H1 (cell line): Measurements from ENCODE around the gene TBCE. TPM values are rescaled to one million over a fixed set of nuclear protein-coding genes. Genes with fewer than 3 reads are reported as not detected.

Source experiments
- CTCF ChIA-PET: fragments of 300-600 bp; sonication (Branson Sonifier 250); formaldehyde crosslinking; loops from one replicate; lab custom pipeline; 2021; ENCODE audit not compliant: partially characterized antibody; lab: Charles Lee
- POLR2A ChIA-PET: fragments of 300-600 bp; sonication (Branson Sonifier 250); formaldehyde crosslinking; loops from one replicate; lab custom pipeline; 2021; ENCODE audit warnings: inconsistent platforms; ENCODE audit not compliant: partially characterized antibody; lab: Charles Lee
- DNase-seq, 2 experiments: peaks; one replicate each; pipeline versions ENCODE4 v3.0.0 to v3.0.0-alpha.2; 2010 to 2022; ENCODE audit warnings: low spot score in 2 of 2, low read depth in 1 of 2, mixed read lengths in 1 of 2
- FAIRE-seq: peaks from 2 replicates; lab custom pipeline; 2011; peaks lifted over from hg19 to GRCh38; lab: Jason Lieb, UNC
- H2AFZ ChIP-seq: 2 replicates; pipeline ENCODE4 v1.8.1; 2012; ENCODE audit warnings: low read length, inconsistent platforms
- H2AK5ac ChIP-seq: 2 replicates; pipeline ENCODE4 v1.6.1; 2013; ENCODE audit warnings: low read depth, low read length
- H2BK120ac ChIP-seq: replicated peaks from 2 replicates; pipeline ENCODE3; 2013; ENCODE audit warnings: low read depth, low read length, inconsistent platforms
- H2BK12ac ChIP-seq: 2 replicates; pipeline ENCODE4 v1.6.1; 2013; ENCODE audit warnings: low read depth, low read length
- H2BK15ac ChIP-seq: 2 replicates; pipeline ENCODE4 v1.6.1; 2013; ENCODE audit warnings: low read length
- H2BK20ac ChIP-seq: 2 replicates; pipeline ENCODE4 v1.6.1; 2013; ENCODE audit warnings: low read length
- H2BK5ac ChIP-seq: 2 replicates; pipeline ENCODE4 v1.6.1; 2013; ENCODE audit warnings: low read depth, low read length
- H3K14ac ChIP-seq: 2 replicates; pipeline ENCODE4 v1.6.1; 2013; ENCODE audit warnings: inconsistent platforms; ENCODE audit not compliant: insufficient read length
- H3K18ac ChIP-seq: 2 replicates; pipeline ENCODE4 v1.6.1; 2013; ENCODE audit warnings: low read length; ENCODE audit errors: extremely low read depth
- H3K23ac ChIP-seq: 2 replicates; pipeline ENCODE4 v1.6.1; 2013; ENCODE audit warnings: inconsistent platforms; ENCODE audit not compliant: insufficient read length
- H3K23me2 ChIP-seq: 2 replicates; pipeline ENCODE4 v1.6.1; 2013; ENCODE audit warnings: low read depth, low read length
- H3K27ac ChIP-seq: 2 replicates; pipeline ENCODE4 v1.6.1; 2011; ENCODE audit warnings: low read depth, low read length, inconsistent platforms
- H3K27me3 ChIP-seq, 4 experiments: replicated peaks in 1 of 4; 1 replicate in 1 of 4; 2 replicates in 3 of 4; pipeline versions ENCODE4 v1.6.1 to v1.8.1; 2011 to 2013; ENCODE audit warnings: low read length in 3 of 4, mild to moderate bottlenecking in 3 of 4, inconsistent platforms in 2 of 4, mixed read lengths in 2 of 4, moderate library complexity in 1 of 4; ENCODE audit not compliant: control insufficient read depth in 3 of 4, insufficient read depth in 3 of 4; ENCODE audit errors: extremely low read depth in 1 of 4
- H3K36me3 ChIP-seq, 4 experiments: 2 replicates each; pipeline versions ENCODE4 v1.6.1 to v1.8.1; 2011 to 2013; ENCODE audit warnings: mild to moderate bottlenecking in 4 of 4, low read length in 3 of 4, moderate library complexity in 2 of 4, control low read depth in 1 of 4, inconsistent platforms in 1 of 4; ENCODE audit not compliant: insufficient read depth in 4 of 4, control insufficient read depth in 2 of 4
- H3K4ac ChIP-seq: replicated peaks from 2 replicates; pipeline ENCODE3; 2013; ENCODE audit warnings: low read length, low read depth, mixed read lengths, inconsistent platforms; ENCODE audit not compliant: insufficient read length
- H3K4me1 ChIP-seq, 4 experiments: replicated peaks in 1 of 4; 1 replicate in 1 of 4; 2 replicates in 3 of 4; pipeline versions ENCODE4 v1.6.1 to v1.8.1; 2011 to 2013; ENCODE audit warnings: low read length in 3 of 4, inconsistent platforms in 2 of 4, mixed read lengths in 1 of 4; ENCODE audit not compliant: insufficient read depth in 4 of 4, control insufficient read depth in 3 of 4
- H3K4me2 ChIP-seq, 2 experiments: 2 replicates each; pipeline versions ENCODE4 v1.6.1 to v1.8.1; 2011 to 2013; ENCODE audit warnings: low read depth in 2 of 2, low read length in 2 of 2, control low read depth in 1 of 2, inconsistent platforms in 1 of 2, mild to moderate bottlenecking in 1 of 2; ENCODE audit not compliant: insufficient read depth in 1 of 2
- H3K4me3 ChIP-seq, 4 experiments: fragments of 200-600, 300-600 bp in 1 of 4; sonication (generic), shearing (Covaris generic), sonication (Bioruptor Twin) in 1 of 4; 2 replicates each; pipeline versions ENCODE4 v1.5.1 to v1.8.1; 2011 to 2016; ENCODE audit warnings: low read length in 4 of 4, low read depth in 3 of 4, control low read depth in 2 of 4, inconsistent platforms in 2 of 4, mild to moderate bottlenecking in 2 of 4, mixed read lengths in 1 of 4, moderate library complexity in 1 of 4; ENCODE audit not compliant: insufficient read depth in 2 of 4; ENCODE audit errors: extremely low read depth in 1 of 4
- H3K56ac ChIP-seq: replicated peaks from 2 replicates; pipeline ENCODE3; 2013; ENCODE audit warnings: low read depth, mild to moderate bottlenecking, mixed read lengths, low read length, inconsistent platforms; ENCODE audit not compliant: insufficient read length
- H3K79me1 ChIP-seq: 2 replicates; pipeline ENCODE4 v1.6.1; 2013; ENCODE audit warnings: low read depth, low read length, control low read depth
- H3K79me2 ChIP-seq, 2 experiments: 2 replicates each; pipeline versions ENCODE4 v1.6.1 to v1.8.1; 2012 to 2013; ENCODE audit warnings: low read length in 2 of 2, mild to moderate bottlenecking in 2 of 2, inconsistent platforms in 1 of 2; ENCODE audit not compliant: insufficient read depth in 2 of 2, control insufficient read depth in 1 of 2
- H3K9ac ChIP-seq, 4 experiments: replicated peaks in 1 of 4; 1 replicate in 1 of 4; 2 replicates in 3 of 4; pipeline versions ENCODE4 v1.6.1 to v1.8.1; 2011 to 2013; ENCODE audit warnings: low read depth in 3 of 4, low read length in 3 of 4, control low read depth in 2 of 4, mild to moderate bottlenecking in 2 of 4, moderate library complexity in 2 of 4, inconsistent platforms in 1 of 4; ENCODE audit errors: extremely low read depth in 1 of 4
- H3K9me3 ChIP-seq, 2 experiments: 2 replicates each; pipeline versions ENCODE4 v1.6.1 to v1.8.1; 2012 to 2013; ENCODE audit warnings: mild to moderate bottlenecking in 2 of 2, moderate library complexity in 2 of 2, control low read depth in 1 of 2, inconsistent platforms in 1 of 2, low read depth in 1 of 2, low read length in 1 of 2, mixed read lengths in 1 of 2; ENCODE audit not compliant: insufficient read depth in 2 of 2
- H4K20me1 ChIP-seq, 2 experiments: replicated peaks in 1 of 2; 2 replicates each; pipeline versions ENCODE3 to v1.8.1; 2011 to 2013; ENCODE audit warnings: inconsistent platforms in 2 of 2, low read length in 2 of 2, mild to moderate bottlenecking in 1 of 2; ENCODE audit not compliant: insufficient read depth in 2 of 2, control insufficient read depth in 1 of 2
- H4K5ac ChIP-seq: 2 replicates; pipeline ENCODE4 v1.6.1; 2013; ENCODE audit warnings: low read length, low read depth, mixed read lengths, inconsistent platforms; ENCODE audit not compliant: insufficient read length
- H4K8ac ChIP-seq: 2 replicates; pipeline ENCODE4 v1.8.0; 2013; ENCODE audit warnings: mild to moderate bottlenecking, moderate library complexity, low read length, inconsistent platforms; ENCODE audit not compliant: insufficient read depth; ENCODE audit errors: extremely low read depth
- H4K91ac ChIP-seq: replicated peaks from 2 replicates; pipeline ENCODE3; 2013; ENCODE audit warnings: low read length, mixed read lengths, inconsistent platforms; ENCODE audit not compliant: insufficient read length
- POLR2AphosphoS5 ChIP-seq: IDR thresholded peaks from 2 replicates; pipeline ENCODE4 v1.6.1; 2011; ENCODE audit warnings: low read depth, low read length
- RBBP5 ChIP-seq: IDR thresholded peaks from 2 replicates; pipeline ENCODE4 v1.7.1; 2012; ENCODE audit warnings: low read depth, mild to moderate bottlenecking, inconsistent platforms, low read length, moderate library complexity, borderline replicate concordance
- WGBS, 2 experiments: shearing (Covaris generic) in 1 of 2; methylation state at CpG; one replicate each; pipeline versions ENCODE4 v1.1.6 to v1.1.7; 2013 to 2015; ENCODE audit warnings: low lambda C conversion rate in 2 of 2, mixed read lengths in 2 of 2, inconsistent platforms in 1 of 2, low coverage in 1 of 2, missing lambda C conversion rate in 1 of 2; ENCODE audit not compliant: insufficient replicate concordance in 2 of 2, insufficient coverage in 1 of 2, insufficient read length in 1 of 2; ENCODE audit errors: extremely low coverage in 1 of 2, missing lambda C conversion rate in 1 of 2; 5-methylcytosine and 5-hydroxymethylcytosine counted together
- polyA plus RNA-seq, 7 experiments: library from polyadenylated mRNA; depleted of rRNA in 3 of 7; stranded (reverse) in 5 of 7; unstranded in 2 of 7; fragments of >200 nt in 5 of 7; fragments of 200-250 nt in 2 of 7; gene quantifications; 1 replicate in 5 of 7; 2 replicates in 1 of 7; 4 replicates in 1 of 7; pipeline versions ENCODE4 v1.2.1 to v1.2.3, GENCODE V29; 2011 to 2013; ENCODE audit warnings: missing spikeins in 2 of 7, mixed read lengths in 2 of 7
- total RNA-seq: library from RNA; stranded (reverse); fragmentation: NEBNext Ultra II Directional; extraction: Animal tissue kit (Norgen Biotek cat#: 25700); gene quantifications from 2 replicates; pipeline ENCODE4 v1.2.1, GENCODE V29; 2021
- TF ChIP-seq, protein P1 (sequence below): IDR thresholded peaks from 2 replicates; pipeline ENCODE4 v1.6.1; 2012; ENCODE audit warnings: inconsistent platforms

Gene TBCE
- total and polyA plus RNA-seq, 2 of the 8 experiments (the other 6 are each of a cell fraction or from before 2014, with no cell fraction given), result 22.7 to 42.9 TPM

DNA sequence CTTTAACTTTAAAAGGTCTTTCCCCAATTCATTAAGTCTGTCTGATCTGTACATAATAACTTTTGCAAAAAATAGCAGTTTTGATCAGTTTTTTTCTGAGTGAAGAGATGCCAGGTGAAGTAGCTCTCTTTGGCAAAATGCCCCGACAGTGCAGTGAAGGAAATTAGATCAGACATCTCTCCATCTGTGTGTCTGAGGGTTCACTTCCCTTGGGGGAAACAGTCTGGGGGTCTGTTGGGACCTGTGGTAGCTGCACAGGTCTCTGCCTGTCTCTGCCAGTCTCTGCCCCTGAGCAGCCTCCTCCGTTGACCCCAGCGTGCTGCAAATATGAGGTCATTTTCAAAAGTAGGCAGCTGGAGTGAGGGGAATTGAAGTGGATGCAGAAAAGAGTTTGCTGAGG, 54.5 kb downstream of the TBCE start:
- no peaks in the 10 kb centered on the region for H3K36me3 ChIP-seq

More for the DNA sequence above, 54.5 kb downstream of the TBCE start:
- no peaks in the 10 kb centered on the region for H3K23me2 ChIP-seq
- no peak overlapping the region for H3K4ac ChIP-seq
- H3K4me1 ChIP-seq, result no peaks in the 10 kb centered on the region
- H3K23ac ChIP-seq, result no peak overlapping the region
- H3K56ac ChIP-seq, result no peak overlapping the region
- H2BK15ac ChIP-seq, result no peak overlapping the region
- H3K27me3 ChIP-seq, result no peaks in the 10 kb centered on the region
- no peak overlapping the region for H4K8ac ChIP-seq
- no peak overlapping the region for H2AK5ac ChIP-seq
- no peaks in the 10 kb centered on the region for H3K9me3 ChIP-seq
- no peak overlapping the region for H4K5ac ChIP-seq
- FAIRE-seq (no peak), DNase-seq (no peak)
- no peak overlapping the region for H3K4me3 ChIP-seq
- ChIA-PET POLR2A (interaction anchor here (0.7 kb wide), 1 partner anchor 1033 kb away, joined by 3 read pairs; no protein-coding TSS in a partner anchor), CTCF (interaction anchor here (0.6 kb wide), 1 partner anchor 225 kb away, joined by 4 read pairs; no protein-coding TSS in a partner anchor)
- H2AFZ ChIP-seq, result no peak overlapping the region
- H3K9ac ChIP-seq, result no peak overlapping the region
- no peak overlapping the region for H3K27ac ChIP-seq
- peaks cover 11% of the 10 kb centered on the region for H3K79me1 ChIP-seq
- no peak overlapping the region for H3K4me2 ChIP-seq
- H3K14ac ChIP-seq, result no peak overlapping the region
- no peak overlapping the region for H2BK120ac ChIP-seq
- no peak overlapping the region for H2BK5ac ChIP-seq
- no peak overlapping the region for H2BK20ac ChIP-seq
- 98% methylated on average over 3 of the region's 3 CpGs; no CpG with 5 or more reads in 1 of the 2 experiments for WGBS, 2 experiments
- H4K20me1 ChIP-seq, result no peaks in the 10 kb centered on the region
- H3K18ac ChIP-seq, result no peak overlapping the region
- no peak overlapping the region for H2BK12ac ChIP-seq
- TF ChIP-seq, protein P1, sequence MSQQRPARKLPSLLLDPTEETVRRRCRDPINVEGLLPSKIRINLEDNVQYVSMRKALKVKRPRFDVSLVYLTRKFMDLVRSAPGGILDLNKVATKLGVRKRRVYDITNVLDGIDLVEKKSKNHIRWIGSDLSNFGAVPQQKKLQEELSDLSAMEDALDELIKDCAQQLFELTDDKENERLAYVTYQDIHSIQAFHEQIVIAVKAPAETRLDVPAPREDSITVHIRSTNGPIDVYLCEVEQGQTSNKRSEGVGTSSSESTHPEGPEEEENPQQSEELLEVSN, result no peak
- TF ChIP-seq RBBP5 (no peak), POLR2AphosphoS5 (no peak)
- no peak overlapping the region for H4K91ac ChIP-seq
- H3K79me2 ChIP-seq, result peaks cover 5 to 10% of the 10 kb centered on the region in 2 experiments; a peak in 2 of 4 replicates
